HG03571 (cell line): ENCODE measurements around the gene AASDH.
"Not testable (repeated sequence)": the region's sequence is repeated elsewhere in the genome, so short reads cannot be mapped to it uniquely, and the experiment has no call there.

Experiments
- ATAC-seq: cut with Tn5 transposase; IDR thresholded peaks from one replicate; pipeline ENCODE4 v1.9.1; 2021; ENCODE audit not compliant: unreplicated experiment

AASDH gene

DNA sequence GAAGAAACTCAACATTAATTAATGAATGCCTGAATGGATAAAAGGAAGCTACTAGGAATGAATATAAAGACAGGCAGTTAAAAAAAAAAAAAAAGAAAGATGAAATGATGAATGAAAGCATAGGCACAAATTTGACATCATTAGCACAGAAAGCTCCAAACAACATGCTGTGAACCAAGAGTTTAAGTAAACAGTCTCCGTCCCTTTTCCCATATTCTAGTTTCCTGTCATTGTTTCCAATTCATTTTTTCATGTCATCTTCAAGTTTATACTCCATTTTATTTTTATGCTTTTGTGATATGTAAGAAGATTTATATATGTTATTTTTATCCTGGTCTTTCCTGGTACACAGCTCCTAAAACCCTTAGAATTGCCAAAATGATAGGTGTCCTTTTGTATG lies 17.7 kb upstream of the AASDH start:
- no peak for ATAC-seq

DNA sequence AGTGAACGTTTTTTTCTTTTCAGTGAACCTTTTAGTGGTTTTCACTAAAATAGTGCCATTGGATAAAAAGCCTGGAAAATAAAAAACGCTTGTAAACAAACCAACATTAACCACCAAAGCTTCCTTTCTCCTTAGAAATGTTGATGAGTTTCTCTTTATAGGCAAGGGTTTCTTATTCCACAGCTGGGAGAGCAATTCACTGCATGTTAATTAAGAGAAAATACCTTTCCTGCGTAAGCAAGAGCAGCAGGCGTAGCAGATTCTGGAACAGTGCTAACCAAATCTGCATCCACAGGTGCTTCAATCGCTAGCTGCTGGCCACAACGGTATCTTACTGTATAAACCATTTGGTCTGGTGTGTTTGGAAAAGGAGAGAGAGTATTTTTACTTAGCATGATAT lies 13.3 kb upstream of the AASDH start:
- no peak for ATAC-seq

DNA sequence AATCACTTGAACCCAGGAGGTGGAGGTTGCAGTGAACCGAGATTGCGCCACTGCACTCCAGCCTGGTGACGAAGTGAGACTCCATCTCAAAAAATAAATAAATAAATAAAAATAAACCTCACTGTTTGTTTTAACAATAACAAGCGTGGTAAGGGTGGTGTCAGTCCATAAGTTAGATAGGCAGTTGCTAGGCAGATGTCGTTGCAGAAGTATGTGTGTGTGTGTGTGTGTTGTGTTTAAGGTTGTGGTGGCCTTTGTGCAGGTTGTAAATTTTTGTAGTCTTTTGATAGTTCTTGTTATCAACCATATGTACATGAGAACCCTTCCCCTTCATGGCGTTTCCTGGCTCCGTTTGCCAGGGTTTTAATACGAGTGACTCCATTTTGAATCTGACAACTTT lies 4.0 kb upstream of the AASDH start:
- no peak for ATAC-seq

DNA sequence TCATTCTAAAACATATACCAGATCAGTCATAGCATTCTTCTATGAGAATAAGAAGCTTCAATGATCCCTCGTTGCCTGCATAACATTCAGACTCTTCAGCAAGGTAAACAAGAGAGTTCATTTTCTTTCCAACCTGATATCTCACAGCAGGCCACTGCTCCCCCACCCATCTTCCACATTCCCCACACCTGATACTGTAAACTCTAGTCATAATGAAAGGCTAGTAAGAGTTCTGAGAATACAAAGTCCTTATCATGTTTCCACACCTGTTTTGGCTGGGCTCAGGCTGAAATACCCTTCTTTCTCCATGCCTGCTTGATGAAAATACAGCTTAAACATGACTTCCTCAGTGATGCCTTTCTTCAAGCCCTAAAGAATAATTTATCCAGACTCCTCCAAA lies 2.3 kb upstream of the AASDH start:
- ATAC-seq, result no peak

DNA sequence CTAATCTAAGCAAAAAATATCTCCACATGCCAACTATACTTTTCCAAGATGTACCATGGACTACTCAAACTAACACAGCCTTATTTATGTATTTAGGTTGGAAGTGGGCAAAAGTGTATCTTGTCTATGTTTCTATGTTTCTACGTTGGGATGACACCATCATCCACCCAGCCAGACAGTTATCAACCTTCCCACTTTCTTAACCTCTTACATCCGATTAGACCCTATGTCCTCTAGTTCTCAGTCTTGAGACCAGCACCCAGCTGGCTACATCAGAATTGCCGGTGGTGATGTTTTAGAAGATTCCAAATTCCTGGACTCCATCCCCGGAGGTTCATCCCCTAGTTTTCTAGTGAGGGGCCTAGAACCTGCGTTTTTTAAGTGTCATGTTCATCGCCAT lies 1.0 kb upstream of the AASDH start:
- no peak for ATAC-seq

DNA sequence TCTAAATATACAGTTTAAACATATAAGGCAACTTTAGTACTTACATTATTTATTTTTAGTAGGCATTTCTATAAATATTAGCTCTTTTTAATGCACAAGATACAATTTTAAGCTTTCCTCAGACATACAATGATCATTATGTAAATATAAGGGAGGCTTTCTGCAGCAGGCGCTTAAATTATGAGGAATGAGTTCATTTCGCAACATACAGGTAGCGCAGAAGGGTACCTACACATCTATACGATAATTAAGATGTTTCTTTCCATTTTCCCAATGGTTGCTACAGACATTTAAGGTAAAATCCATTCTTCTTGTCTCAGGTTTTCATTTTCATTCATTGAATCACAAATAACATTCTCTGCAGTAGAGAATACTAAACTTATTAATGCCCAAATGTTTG lies 1.2 kb downstream of the AASDH start:
- ATAC-seq, result no peak

DNA sequence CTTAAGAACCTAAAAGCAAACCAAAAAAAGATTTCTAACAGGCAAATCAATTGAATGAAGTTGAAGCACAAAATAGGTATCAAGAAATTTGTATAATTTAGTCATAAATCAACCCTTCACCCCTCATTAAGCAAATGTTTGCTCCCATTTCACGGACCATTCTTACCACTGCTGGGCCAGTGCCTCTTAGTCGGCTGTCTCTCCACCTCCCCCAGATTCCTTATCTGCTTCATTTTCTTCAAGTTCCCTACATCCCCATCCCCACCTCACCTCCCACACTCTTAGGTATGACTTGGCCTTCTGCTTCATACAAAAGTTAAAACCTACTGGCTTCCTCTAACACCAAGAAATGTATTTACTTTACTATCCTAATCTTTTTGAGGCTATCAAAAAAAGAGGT lies 11.8 kb downstream of the AASDH start:
- ATAC-seq, result no peak

DNA sequence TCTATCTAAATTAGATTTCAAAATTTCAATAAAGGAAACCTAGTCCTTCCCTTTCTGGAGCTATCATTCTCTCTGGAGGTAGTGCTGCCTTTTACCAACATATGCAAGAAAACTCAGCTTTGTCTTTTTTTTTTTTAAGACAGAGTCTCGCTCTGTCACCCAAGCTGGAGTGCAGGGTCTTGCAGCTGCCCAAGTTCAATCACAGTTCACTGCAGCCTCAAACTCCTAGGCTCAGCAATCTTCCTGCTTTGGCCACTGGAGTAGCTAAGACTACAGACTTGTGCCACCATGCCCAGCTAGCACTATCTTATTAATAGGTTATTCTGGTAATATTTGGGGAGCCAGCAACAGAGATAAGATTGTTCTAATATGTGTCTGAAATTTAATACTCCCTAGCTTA lies 12.3 kb downstream of the AASDH start:
- ATAC-seq, result no peak

DNA sequence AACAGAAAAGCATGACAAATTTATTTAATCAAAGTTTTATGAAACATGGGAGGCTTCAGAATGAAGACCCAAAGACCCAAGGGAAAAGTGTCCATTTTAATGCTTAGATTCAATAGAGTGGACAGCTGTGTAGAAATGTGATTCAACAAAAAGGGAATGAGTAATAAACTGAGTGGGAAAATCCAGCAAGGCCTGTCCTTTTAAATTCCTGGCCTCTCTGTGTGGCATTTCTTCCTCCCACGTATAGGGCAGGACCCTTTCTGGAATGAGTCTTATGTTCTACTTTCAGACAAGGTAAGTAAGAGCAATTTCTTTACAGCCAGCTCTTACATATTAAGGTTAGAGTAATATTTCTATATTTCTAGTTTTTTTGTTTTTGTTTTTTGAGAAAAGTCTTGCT lies 14.5 kb downstream of the AASDH start:
- ATAC-seq, result no peak

DNA sequence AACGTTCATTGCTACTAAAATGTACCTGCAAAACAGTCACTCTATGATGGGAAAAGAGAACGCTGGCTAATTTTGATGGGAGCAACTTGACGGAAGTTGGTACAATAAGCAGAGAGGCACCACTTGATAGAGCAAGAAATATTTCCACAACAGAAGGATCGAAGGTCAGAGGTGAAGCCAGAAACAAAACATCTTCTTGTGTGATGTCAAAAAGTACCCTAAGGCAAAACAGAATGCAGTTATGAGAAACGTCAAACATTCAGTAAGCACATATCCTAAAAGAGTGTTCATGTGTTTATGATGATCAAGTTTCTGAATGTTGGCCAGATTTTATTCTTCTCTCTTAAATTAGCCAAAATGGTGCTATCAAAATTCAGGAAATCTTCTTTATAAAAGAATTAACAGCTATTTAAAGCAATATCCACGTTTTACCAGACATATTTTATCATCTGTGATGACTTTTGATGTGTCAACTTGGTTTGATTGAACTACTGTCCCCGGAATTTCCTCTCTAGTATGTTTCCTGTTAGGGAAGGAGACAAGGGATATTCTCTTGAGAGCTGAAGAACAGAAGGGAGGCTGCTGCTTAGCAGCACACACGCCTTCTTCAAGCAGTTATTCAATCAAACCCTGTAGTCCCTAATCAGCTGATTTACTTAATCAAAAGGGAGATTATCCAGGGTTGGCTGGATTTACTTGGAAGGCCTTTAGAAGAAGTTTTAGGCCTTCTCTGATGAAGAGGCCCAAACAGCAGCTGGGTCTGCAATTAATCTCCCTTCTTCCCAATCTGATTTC lies 15.7 kb downstream of the AASDH start:
- ATAC-seq, result no peak

DNA sequence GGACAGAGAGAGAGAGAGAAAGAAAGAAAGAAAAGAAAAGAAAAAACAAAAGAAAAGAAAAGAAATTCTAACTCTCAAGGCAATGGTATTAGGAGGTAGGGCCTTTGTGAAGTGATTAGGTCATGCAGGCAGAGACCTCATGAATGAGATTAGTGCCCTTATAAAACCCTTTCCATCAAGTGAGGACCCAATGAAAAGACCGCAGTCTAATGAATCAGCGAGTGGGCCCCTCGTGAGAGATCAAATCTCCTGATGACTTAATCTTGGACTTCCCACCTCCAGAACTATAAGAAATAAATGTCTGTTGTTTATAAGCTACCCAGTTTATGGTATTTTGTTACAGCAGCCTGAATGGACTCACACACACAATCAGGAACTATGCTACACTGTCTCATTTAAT lies 16.9 kb downstream of the AASDH start:
- no peak for ATAC-seq

DNA sequence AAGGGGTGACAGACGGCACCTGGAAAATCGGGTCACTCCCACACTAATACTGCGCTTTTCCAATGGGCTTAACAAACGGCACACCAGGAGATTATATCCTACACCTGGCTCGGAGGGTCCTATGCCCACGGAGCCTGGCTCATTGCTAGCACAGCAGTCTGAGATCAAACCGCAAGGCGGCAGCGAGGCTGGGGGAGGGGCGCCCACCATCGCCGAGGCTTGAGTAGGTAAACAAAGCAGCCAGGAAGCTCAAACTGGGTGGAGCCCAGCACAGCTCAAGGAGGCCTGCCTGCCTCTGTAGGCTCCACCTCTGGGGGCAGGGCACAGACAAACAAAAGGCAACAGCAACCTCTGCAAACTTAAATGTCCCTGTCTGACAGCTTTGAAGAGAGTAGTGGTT lies 24.3 kb downstream of the AASDH start:
- ATAC-seq, result not testable (repeated sequence)

DNA sequence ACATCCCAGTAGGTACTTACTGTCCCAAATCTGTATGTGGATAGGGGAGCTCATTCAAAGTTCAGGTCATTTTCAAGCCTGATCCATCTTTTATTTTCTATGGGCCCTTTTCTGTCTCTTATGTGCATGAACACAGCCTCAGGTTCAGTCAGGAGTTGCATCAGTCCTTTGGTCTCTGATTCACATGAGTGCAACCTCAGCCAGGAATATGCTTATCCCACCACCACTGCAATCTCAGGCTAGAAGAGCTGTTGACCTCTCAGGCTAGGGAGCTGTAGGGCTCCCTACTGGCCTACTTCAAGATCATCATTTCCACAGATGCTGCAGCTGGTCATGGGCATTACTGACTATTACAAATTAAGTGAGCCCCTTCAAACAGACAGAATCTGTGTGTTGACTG lies 27.2 kb downstream of the AASDH start:
- ATAC-seq, result no peak

DNA sequence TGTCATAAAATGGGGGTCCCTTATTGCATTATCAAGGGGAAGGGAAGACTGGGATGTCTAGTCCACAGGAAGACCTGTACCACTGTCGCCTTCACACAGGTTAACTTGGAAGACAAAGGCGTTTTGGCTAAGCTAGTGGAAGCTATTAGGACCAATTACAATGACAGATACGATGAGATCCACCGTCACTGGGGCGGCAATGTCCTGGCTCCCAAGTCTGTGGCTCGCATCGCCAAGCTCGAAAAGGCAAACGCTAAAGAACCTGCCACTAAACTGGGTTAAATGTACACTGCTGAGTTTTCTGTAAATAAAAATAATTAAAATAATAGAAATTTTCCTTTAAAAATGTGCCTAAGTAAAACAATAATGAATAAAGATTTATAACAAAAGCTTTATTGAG lies 30.6 kb downstream of the AASDH start:
- ATAC-seq, result no peak

DNA sequence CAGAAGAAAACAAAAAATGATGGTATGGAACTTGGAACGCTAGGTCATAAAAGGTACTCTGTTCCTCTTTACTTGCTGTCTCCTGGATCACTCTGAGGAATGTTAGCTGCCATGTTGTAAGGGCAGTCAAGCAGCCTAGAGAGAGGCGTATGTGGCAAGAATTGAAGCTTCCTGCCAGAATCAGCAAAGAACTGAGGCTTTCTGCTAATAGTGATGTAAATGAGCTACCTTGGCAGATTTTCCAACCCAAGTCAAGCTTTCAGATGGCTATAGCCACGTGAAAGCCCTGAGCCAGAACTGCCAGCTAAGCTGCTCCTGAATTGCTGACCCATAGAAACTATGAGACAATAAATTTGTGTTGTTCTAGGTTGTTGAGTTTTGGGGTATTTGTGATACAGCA lies 38.7 kb downstream of the AASDH start:
- no peak for ATAC-seq

DNA sequence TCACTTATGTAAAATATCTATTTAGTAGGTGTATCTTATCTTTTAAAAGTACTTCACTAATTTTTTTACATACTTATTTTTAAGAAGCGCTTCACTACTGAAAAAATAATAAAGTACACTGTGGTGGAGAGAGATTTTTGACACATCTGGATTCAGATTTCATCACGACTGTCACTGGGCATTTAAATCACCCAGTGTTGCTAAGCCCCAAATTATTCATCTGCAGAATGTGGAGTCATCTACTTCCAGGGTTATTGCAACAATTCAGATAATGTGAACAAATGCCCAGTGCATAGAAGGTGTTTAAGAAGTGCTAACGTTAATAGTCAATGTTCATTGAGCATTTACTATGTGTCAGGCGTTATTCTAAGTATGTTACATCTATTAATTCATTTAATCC lies 41.8 kb downstream of the AASDH start:
- ATAC-seq, result no peak

DNA sequence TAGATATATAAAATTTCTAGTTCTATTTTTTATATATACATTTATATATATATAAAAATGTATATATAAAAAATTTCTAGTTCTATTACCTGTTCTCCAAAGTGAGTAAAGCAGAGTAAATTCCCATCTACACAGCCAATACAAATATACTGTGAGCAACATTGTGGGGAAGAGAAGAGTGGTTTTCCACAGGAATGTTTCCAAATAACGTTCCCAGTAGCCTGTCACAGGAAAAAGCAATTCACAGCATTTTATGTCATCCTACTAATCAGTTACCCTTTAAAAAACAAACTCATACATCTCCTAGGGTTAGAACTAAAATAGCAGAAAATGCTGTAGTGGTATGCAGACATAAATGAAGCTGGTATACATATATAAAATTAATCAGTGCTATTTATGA lies 44.5 kb downstream of the AASDH start:
- ATAC-seq, result no peak

DNA sequence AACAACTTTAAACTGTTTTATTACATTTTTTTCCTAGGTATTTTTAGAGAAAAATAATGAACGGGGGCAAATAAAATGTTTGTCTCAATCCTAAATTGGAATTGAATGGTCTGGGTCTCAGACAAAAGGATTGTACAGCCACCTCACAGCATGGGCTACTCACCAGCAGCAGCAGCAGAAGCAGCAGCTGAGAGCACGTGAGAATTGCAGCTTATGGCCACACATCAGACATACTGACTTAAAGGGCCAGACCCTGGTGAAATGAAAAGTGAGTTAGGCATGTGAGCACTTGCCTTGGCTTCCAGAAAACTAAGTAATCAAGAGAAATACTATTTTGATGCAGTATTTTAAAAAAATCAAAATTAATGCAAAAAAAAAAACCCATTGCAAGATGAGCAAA lies 56.6 kb downstream of the AASDH start:
- ATAC-seq, result no peak

DNA sequence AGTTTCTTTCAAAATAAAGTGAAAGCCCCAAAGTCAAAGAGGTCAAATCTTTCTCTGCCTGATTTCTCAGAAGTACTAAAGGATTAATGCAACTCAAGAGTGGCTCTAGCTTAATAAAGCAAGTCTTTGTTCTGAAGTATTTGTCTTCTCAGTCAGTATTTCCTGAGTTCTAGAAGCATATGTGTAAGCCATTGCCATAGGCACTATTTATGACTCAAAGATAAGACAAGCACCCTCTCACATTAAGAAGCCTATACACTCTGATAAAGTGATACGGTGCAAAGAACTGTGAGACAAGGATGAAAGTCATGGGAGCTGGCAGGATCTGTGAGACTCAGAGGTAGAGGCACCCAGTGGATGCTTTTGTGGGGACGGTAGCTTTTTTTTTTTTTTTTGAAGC lies 60.9 kb downstream of the AASDH start:
- no peak for ATAC-seq

DNA sequence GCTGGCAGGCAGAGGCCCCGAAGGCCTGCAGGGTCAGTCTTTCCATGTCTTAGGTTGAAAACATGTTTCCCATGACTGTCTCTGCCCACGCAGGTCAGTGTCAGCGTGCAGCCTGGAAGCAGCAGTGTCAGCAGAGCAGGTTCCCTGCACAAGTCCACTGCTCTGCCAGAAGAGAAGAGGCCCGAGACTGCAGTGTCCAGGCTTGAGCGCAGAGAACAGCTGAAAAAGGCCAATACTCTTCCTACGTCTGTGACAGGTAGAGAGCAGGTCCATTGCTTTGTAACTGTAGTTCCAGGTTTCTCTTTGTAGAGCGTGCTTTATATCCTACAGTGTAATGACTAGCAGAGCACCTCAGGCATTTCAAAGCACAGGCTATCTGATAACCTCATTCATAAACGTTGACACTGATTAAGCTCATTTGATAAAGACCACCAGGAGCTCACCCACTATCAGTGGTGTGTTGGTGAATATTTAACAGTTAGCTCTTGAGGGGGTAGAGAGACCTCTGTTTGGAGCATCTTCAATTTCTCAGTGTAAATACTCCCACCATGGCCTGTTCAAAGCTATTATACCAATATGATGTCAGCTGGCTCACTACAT lies 63.2 kb downstream of the AASDH start:
- ATAC-seq, result no peak

DNA sequence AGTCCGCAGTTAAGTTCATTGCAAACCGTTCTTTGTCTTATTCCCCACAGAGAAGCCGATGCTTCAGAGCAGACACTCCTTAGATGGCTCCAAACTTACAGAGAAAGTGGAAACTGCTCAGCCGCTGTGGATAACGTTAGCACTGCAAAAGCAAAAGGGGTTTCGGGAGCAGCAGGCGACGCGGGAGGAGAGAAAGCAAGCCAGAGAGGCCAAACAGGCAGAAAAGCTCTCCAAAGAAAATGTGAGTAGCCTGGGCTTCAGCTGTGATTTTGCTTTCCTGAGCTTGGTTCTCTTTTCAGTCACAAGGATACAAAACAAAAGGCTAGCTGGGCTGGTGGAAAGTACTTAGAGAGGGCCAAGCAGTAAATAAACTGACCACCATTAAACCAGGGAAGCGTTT lies 64.0 kb downstream of the AASDH start:
- no peak for ATAC-seq

DNA sequence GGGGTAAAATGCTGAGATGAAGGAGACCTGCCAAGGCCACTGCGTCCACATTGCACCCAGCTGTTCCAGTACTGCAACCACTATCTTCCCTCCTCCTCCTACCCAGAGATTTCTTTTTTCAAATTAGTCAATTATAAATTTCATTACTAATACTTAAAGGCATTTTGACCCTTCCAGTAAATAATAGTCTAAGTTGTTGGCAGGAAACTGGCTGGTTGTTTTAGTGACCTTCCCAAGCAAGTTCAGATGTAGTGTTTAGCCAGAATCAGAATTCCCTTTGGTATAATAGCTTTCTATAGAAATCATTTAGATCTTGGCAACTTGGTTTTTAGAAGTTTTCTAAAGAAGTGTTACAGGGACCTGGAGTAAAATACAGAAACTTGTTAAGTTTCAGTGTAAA lies 66.0 kb downstream of the AASDH start:
- ATAC-seq, result no peak

DNA sequence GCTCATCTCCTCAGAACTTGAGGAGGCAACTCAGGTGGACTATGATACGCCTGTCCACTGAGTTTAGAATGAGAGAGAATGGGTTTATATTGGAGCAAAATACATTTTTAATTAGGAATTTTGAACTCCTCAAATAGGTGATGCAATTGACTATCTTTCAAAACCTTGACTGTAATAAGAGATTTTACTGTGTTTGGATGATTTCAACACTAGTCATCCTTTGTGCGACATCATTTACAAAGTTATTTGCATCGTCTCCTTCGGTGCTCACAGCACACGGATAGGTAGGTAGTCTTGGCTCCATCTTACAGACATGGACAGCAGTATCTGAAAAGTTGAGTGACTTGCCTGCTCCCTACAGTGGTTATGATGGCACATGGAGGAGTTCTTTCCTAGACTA lies 67.0 kb downstream of the AASDH start:
- ATAC-seq, result no peak
